CD14-positive monocyte (primary cell): ENCODE results near the gene HESX1. TPM values are rescaled to one million over a fixed set of nuclear protein-coding genes. Genes with fewer than 3 reads are reported as not detected.
A peak's percentile ranks its signal among the peaks of the same experiment; 100 is the strongest.

Experiments
- DNase-seq, 3 donors: peaks; one replicate each; pipeline ENCODE4 v3.0.0-alpha.2; 2011 to 2022
- H2AFZ ChIP-seq: 2 replicates; pipeline ENCODE4 v1.6.0; 2012; ENCODE audit warnings: mild to moderate bottlenecking, low read depth, low read length, inconsistent platforms; ENCODE audit not compliant: insufficient read depth, poor library complexity, severe bottlenecking
- H3K27ac ChIP-seq, 2 donors: 1 replicate in 1 of 2; 2 replicates in 1 of 2; pipeline ENCODE4 v1.5.1; 2012 to 2013; ENCODE audit warnings: low read length in 2 of 2, control low read depth in 1 of 2, inconsistent platforms in 1 of 2, low read depth in 1 of 2, mild to moderate bottlenecking in 1 of 2
- H3K27me3 ChIP-seq, 2 donors: one replicate each; pipeline versions ENCODE4 v1.6.0 to v1.6.1; 2011 to 2013; ENCODE audit warnings: low read length in 2 of 2; ENCODE audit not compliant: control insufficient read depth in 2 of 2, insufficient read depth in 2 of 2
- H3K36me3 ChIP-seq, 2 donors: replicated peaks in 1 of 2; 1 replicate in 1 of 2; 2 replicates in 1 of 2; pipeline versions ENCODE4 v1.5.1 to v1.6.1; 2012 to 2013; ENCODE audit warnings: low read length in 2 of 2, control low read depth in 1 of 2, inconsistent platforms in 1 of 2, mild to moderate bottlenecking in 1 of 2; ENCODE audit not compliant: insufficient read depth in 2 of 2, control insufficient read depth in 1 of 2
- H3K4me1 ChIP-seq, 2 donors: 1 replicate in 1 of 2; 2 replicates in 1 of 2; pipeline versions ENCODE4 v1.5.1 to v1.6.1; 2012 to 2013; ENCODE audit warnings: low read length in 2 of 2, control low read depth in 1 of 2, inconsistent platforms in 1 of 2, mild to moderate bottlenecking in 1 of 2, moderate library complexity in 1 of 2; ENCODE audit not compliant: insufficient read depth in 2 of 2, control insufficient read depth in 1 of 2
- H3K4me2 ChIP-seq: replicated peaks from 2 replicates; pipeline ENCODE3; 2012; ENCODE audit warnings: low read length, moderate library complexity, mild to moderate bottlenecking; ENCODE audit not compliant: poor library complexity, severe bottlenecking; ENCODE audit errors: extremely low read depth
- H3K4me3 ChIP-seq, 3 experiments: fragments of 200-600 bp in 1 of 3; sonication (generic) in 1 of 3; replicated peaks in 1 of 3; 1 replicate in 2 of 3; 2 replicates in 1 of 3; pipeline ENCODE4 v1.5.1; 2011 to 2013; ENCODE audit warnings: low read length in 3 of 3, mild to moderate bottlenecking in 3 of 3, control low read depth in 2 of 3, low read depth in 2 of 3, inconsistent platforms in 1 of 3, moderate library complexity in 1 of 3
- H3K79me2 ChIP-seq: 2 replicates; pipeline ENCODE4 v1.6.0; 2012; ENCODE audit warnings: mild to moderate bottlenecking, control low read depth, inconsistent platforms, low read length, moderate library complexity; ENCODE audit not compliant: insufficient read depth
- H3K9ac ChIP-seq: 2 replicates; pipeline ENCODE4 v1.6.0; 2017; ENCODE audit warnings: low read length, mild to moderate bottlenecking; ENCODE audit not compliant: insufficient read depth, poor library complexity, severe bottlenecking
- H3K9me3 ChIP-seq, 2 donors: replicated peaks in 1 of 2; 1 replicate in 1 of 2; 2 replicates in 1 of 2; pipeline versions ENCODE4 v1.5.1 to v1.6.1; 2012 to 2013; ENCODE audit warnings: low read length in 2 of 2, control low read depth in 1 of 2; ENCODE audit not compliant: control insufficient read depth in 1 of 2, insufficient read depth in 1 of 2
- H4K20me1 ChIP-seq: 2 replicates; pipeline ENCODE4 v1.6.0; 2012; ENCODE audit warnings: mild to moderate bottlenecking, low read length, control low read depth, moderate library complexity; ENCODE audit not compliant: insufficient read depth
- H3K27ac Mint-ChIP-seq, 7 donors: one replicate each; pipeline ENCODE4 v1.8.0; 2020; ENCODE audit warnings: mild to moderate bottlenecking in 7 of 7, mixed read lengths in 7 of 7, moderate library complexity in 6 of 7, inconsistent platforms in 2 of 7
- H3K27me3 Mint-ChIP-seq, 3 donors: one replicate each; pipeline ENCODE4 v1.8.0; 2021 to 2022; ENCODE audit warnings: low read depth in 3 of 3, mild to moderate bottlenecking in 3 of 3, mixed read lengths in 3 of 3, moderate library complexity in 3 of 3, inconsistent platforms in 1 of 3
- H3K36me3 Mint-ChIP-seq, 2 donors: one replicate each; pipeline ENCODE4 v1.8.0; 2020; ENCODE audit warnings: mixed read lengths in 2 of 2, inconsistent platforms in 1 of 2, mild to moderate bottlenecking in 1 of 2
- H3K4me1 Mint-ChIP-seq: one replicate; pipeline ENCODE4 v1.8.0; 2020; ENCODE audit warnings: mild to moderate bottlenecking, mixed read lengths
- H3K4me3 Mint-ChIP-seq, 2 donors: one replicate each; pipeline ENCODE4 v1.8.0; 2020; ENCODE audit warnings: mild to moderate bottlenecking in 2 of 2, mixed read lengths in 2 of 2, moderate library complexity in 1 of 2
- H3K9me3 Mint-ChIP-seq, 7 donors: one replicate each; pipeline ENCODE4 v1.8.0; 2020 to 2022; ENCODE audit warnings: mixed read lengths in 7 of 7, mild to moderate bottlenecking in 6 of 7, moderate library complexity in 6 of 7, inconsistent platforms in 2 of 7
- WGBS: methylation state at CpG from one replicate; pipeline ENCODE4 v1.1.5; 2013; ENCODE audit warnings: missing lambda C conversion rate; ENCODE audit not compliant: insufficient coverage; 5-methylcytosine and 5-hydroxymethylcytosine counted together
- intact Hi-C, 2 donors: fragments of 100-400 bp; cut with micrococcal nuclease; formaldehyde crosslinking; loops; one replicate each; pipeline versions ENCODE4 v1.15.0 to v1.15.1; 2023
- polyA plus RNA-seq, 3 donors: library from polyadenylated mRNA; depleted of rRNA in 1 of 3; unstranded in 2 of 3; stranded (reverse) in 1 of 3; fragments of 300-500 nt in 2 of 3; fragments of >200 nt in 1 of 3; fragmentation: Illumina TruSeq in 2 of 3; gene quantifications; 1 replicate in 2 of 3; 2 replicates in 1 of 3; pipeline ENCODE4 v1.2.3, GENCODE V29; 2012 to 2021
- TF ChIP-seq, protein P1 (sequence below): fragments of 200-600 bp; IDR thresholded peaks from one replicate; pipeline ENCODE4 v1.8.0; 2022; ENCODE audit warnings: antibody characterized with exemption, mild to moderate bottlenecking

Gene HESX1
- polyA plus RNA-seq, 3 donors, result 0.22 to 0.83 (median 0.46) TPM

DNA sequence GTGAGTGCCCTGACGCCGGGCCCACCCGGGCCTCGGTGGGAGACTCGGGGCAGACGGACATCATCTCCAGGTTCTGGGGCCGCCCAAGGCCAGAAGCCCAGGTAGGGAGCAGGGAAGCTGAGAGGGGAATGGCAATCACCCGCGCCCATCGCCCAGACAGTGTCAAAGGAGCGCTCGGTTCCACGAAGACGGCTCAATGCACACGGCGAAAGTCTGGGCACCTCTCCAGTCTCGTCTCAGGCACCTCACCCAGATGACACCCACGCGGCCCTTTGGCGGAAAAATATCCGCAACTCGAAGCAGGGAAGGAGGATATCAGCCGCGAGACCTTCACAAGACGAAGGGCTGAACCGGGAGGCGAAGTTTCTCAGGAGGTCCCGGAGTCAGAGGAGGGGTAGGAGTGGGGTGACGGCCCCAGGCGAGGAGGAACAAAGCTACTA lies 35.5 kb downstream of the HESX1 start:
- Histone ChIP-seq H3K9ac (peak overlapping the region; percentile 19), H3K4me1 (peaks cover 14 to 17% of the 10 kb centered on the region in 2 donors), H2AFZ (peak overlapping the region; percentile 75), H4K20me1 (no peaks in the 10 kb centered on the region), H3K79me2 (no peaks in the 10 kb centered on the region), H3K4me3 (peak overlapping the region in 2 of 3 experiments; percentile 19 to 74), H3K27me3 (peaks cover 77 to 90% of the 10 kb centered on the region in 2 donors), H3K9me3 (peaks cover 0 to 13% of the 10 kb centered on the region in 2 donors), H3K27ac (no peak overlapping the region), H3K4me2 (peak overlapping the region; percentile 93), H3K36me3 (no peaks in the 10 kb centered on the region)
- peak overlapping the region; percentile 80 to 93 for H3K4me3 Mint-ChIP-seq
- WGBS, result 2% methylated on average over 30 of the region's 30 CpGs
- H3K9me3 Mint-ChIP-seq, result peaks cover 0 to 14% (median 7%) of the 10 kb centered on the region in 7 donors
- peaks cover 0 to 11% of the 10 kb centered on the region in 2 donors for H3K36me3 Mint-ChIP-seq
- intact Hi-C loops, result no loop called here
- H3K27ac Mint-ChIP-seq, result no peak overlapping the region
- DNase-seq, result no peak
- peaks cover 14% of the 10 kb centered on the region for H3K4me1 Mint-ChIP-seq
- peaks cover 84 to 98% (median 89%) of the 10 kb centered on the region in 3 donors for H3K27me3 Mint-ChIP-seq
- TF ChIP-seq, protein P1, sequence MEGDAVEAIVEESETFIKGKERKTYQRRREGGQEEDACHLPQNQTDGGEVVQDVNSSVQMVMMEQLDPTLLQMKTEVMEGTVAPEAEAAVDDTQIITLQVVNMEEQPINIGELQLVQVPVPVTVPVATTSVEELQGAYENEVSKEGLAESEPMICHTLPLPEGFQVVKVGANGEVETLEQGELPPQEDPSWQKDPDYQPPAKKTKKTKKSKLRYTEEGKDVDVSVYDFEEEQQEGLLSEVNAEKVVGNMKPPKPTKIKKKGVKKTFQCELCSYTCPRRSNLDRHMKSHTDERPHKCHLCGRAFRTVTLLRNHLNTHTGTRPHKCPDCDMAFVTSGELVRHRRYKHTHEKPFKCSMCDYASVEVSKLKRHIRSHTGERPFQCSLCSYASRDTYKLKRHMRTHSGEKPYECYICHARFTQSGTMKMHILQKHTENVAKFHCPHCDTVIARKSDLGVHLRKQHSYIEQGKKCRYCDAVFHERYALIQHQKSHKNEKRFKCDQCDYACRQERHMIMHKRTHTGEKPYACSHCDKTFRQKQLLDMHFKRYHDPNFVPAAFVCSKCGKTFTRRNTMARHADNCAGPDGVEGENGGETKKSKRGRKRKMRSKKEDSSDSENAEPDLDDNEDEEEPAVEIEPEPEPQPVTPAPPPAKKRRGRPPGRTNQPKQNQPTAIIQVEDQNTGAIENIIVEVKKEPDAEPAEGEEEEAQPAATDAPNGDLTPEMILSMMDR, result no peak

GRCh38 chr3:57163751-57164150 lies 36.0 kb downstream of the HESX1 start:
- no peak overlapping the region for H3K27ac Mint-ChIP-seq
- Histone ChIP-seq H3K27me3 (peaks cover 81 to 90% of the 10 kb centered on the region in 2 donors), H3K27ac (no peak overlapping the region), H3K4me1 (peaks cover 15 to 20% of the 10 kb centered on the region in 2 donors), H3K9ac (no peak overlapping the region), H3K36me3 (no peaks in the 10 kb centered on the region), H3K4me2 (peak overlapping the region; percentile 93), H3K4me3 (peak overlapping the region in 1 of 3 experiments; percentile 74), H4K20me1 (no peaks in the 10 kb centered on the region), H2AFZ (no peak overlapping the region), H3K9me3 (peaks cover 0 to 13% of the 10 kb centered on the region in 2 donors), H3K79me2 (no peaks in the 10 kb centered on the region)
- peaks cover 0 to 14% (median 7%) of the 10 kb centered on the region in 7 donors for H3K9me3 Mint-ChIP-seq
- H3K4me1 Mint-ChIP-seq, result peaks cover 19% of the 10 kb centered on the region
- no peak for DNase-seq
- H3K27me3 Mint-ChIP-seq, result peaks cover 84 to 98% (median 90%) of the 10 kb centered on the region in 3 donors
- peak overlapping the region; percentile 80 to 93 for H3K4me3 Mint-ChIP-seq
- H3K36me3 Mint-ChIP-seq, result peaks cover 0 to 11% of the 10 kb centered on the region in 2 donors
- TF ChIP-seq, protein P1, result no peak
- 20% methylated on average over 1 of the region's 8 CpGs for WGBS
- intact Hi-C loops, result no loop called here
